ENCODE data around the gene RNF167. TPM values are rescaled to one million over a fixed set of nuclear protein-coding genes. Genes with fewer than 3 reads are reported as not detected.

The RNF167 gene
- total and polyA plus RNA-seq, 2 of the 13 experiments (the other 11 are each of a cell fraction or from before 2014, with no cell fraction given), result 44.1 to 45.4 TPM

DNA sequence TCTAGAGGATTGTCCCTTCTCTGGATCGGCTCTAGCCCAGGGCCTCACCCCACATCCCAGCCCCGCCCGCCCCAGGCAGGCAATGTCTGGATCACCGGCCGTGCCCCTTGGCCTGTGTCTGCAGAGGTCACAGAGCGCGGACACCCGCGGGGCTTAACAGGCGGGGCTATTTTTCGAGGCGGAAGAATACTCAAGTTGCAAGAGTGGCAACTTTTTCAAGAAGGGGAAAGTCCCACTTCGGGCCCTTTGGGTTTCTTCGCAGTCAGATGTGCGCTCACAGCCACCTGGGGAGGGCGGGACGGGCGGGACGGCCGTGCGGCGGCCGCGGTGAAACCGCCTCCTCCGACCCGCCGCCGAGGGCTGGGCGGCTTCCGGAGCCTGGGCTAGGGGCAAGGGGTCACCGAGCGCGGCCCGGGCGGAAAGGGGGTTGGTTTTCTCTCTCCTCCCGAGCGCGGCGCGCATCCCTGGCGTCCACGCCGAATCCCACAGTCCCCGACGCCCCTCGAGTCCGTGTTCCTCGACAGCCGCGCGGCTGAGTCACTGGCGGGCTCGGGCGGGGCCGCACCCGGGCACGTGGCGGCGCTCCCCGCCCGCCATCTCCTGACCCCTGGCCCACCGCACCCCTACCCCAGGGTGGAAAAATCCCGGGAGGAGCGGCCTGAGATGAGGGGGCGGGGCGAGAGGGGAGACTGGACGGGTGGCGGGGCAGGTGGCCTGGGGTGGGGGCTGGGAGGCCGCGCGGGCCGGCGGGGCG, 9.4 kb downstream of the RNF167 start (continued):
- TF ChIP-seq ZNF570 (CRISPR knock-in tag; IDR thresholded peaks at IDR 0.05; ENCODE audit: borderline replicate concordance) (no peak), JUN (CRISPR knock-in tag; IDR thresholded peaks at IDR 0.05) (no peak; the same call in 1 of the 2 replicates), ZNF724P (CRISPR knock-in tag; IDR thresholded peaks at IDR 0.05; ENCODE audit: borderline replicate concordance) (no peak), CHD4 (IDR thresholded peaks at IDR 0.05; ENCODE audit: borderline replicate concordance, low read length) (no peak), NCOA2 (CRISPR knock-in tag; IDR thresholded peaks at IDR 0.05) (no peak; the same call in 1 of the 2 replicates), ZFAT (CRISPR knock-in tag; conservative IDR thresholded peaks at IDR 0.05) (no peak), HMG20A (CRISPR knock-in tag; IDR thresholded peaks at IDR 0.05; ENCODE audit: borderline replicate concordance) (no peak), KDM6A (CRISPR knock-in tag; IDR thresholded peaks at IDR 0.05; ENCODE audit: low read depth) (0 out of 2 replicates have a peak, but pooled peaks have one; percentile 6), ELF4 (CRISPR knock-in tag; IDR thresholded peaks at IDR 0.05; ENCODE audit: borderline replicate concordance) (no peak), ZNF430 (CRISPR knock-in tag; IDR thresholded peaks at IDR 0.05) (peak; percentile 79), ZFP62 (CRISPR knock-in tag; IDR thresholded peaks at IDR 0.05) (no peak), ZFP36L1 (CRISPR knock-in tag; IDR thresholded peaks at IDR 0.05) (0 out of 2 replicates have a peak, but pooled peaks have one; percentile 50), ZNF160 (CRISPR knock-in tag; IDR thresholded peaks at IDR 0.05) (peak; percentile 62; the same call in 1 of the 2 replicates), MIER2 (CRISPR knock-in tag; IDR thresholded peaks at IDR 0.05) (no peak), ZNF317 (CRISPR knock-in tag; IDR thresholded peaks at IDR 0.05) (no peak), SMAD1 (CRISPR knock-in tag; IDR thresholded peaks at IDR 0.05; ENCODE audit: borderline replicate concordance, low read depth) (peak; percentile 58; the same call in 1 of the 2 replicates), TMF1 (CRISPR knock-in tag; IDR thresholded peaks at IDR 0.05; ENCODE audit: low read depth) (no peak), MAFF (IDR thresholded peaks at IDR 0.05; ENCODE audit: low read depth, low read length) (no peak), HNRNPUL1 (IDR thresholded peaks at IDR 0.05; ENCODE audit: low read depth, low read length) (no peak), ZNF264 (CRISPR knock-in tag; IDR thresholded peaks at IDR 0.05) (no peak; the same call in 1 of the 2 replicates), MED13 (CRISPR knock-in tag; IDR thresholded peaks at IDR 0.05) (no peak), ZNF616 (CRISPR knock-in tag; IDR thresholded peaks at IDR 0.05; ENCODE audit: low read depth) (0 out of 2 replicates have a peak, but pooled peaks have one; percentile 31), HNRNPK (IDR thresholded peaks at IDR 0.05; ENCODE audit: low read depth, low read length, poor library complexity, severe bottlenecking) (peak; percentile 89)
- TF ChIP-seq, protein P1, sequence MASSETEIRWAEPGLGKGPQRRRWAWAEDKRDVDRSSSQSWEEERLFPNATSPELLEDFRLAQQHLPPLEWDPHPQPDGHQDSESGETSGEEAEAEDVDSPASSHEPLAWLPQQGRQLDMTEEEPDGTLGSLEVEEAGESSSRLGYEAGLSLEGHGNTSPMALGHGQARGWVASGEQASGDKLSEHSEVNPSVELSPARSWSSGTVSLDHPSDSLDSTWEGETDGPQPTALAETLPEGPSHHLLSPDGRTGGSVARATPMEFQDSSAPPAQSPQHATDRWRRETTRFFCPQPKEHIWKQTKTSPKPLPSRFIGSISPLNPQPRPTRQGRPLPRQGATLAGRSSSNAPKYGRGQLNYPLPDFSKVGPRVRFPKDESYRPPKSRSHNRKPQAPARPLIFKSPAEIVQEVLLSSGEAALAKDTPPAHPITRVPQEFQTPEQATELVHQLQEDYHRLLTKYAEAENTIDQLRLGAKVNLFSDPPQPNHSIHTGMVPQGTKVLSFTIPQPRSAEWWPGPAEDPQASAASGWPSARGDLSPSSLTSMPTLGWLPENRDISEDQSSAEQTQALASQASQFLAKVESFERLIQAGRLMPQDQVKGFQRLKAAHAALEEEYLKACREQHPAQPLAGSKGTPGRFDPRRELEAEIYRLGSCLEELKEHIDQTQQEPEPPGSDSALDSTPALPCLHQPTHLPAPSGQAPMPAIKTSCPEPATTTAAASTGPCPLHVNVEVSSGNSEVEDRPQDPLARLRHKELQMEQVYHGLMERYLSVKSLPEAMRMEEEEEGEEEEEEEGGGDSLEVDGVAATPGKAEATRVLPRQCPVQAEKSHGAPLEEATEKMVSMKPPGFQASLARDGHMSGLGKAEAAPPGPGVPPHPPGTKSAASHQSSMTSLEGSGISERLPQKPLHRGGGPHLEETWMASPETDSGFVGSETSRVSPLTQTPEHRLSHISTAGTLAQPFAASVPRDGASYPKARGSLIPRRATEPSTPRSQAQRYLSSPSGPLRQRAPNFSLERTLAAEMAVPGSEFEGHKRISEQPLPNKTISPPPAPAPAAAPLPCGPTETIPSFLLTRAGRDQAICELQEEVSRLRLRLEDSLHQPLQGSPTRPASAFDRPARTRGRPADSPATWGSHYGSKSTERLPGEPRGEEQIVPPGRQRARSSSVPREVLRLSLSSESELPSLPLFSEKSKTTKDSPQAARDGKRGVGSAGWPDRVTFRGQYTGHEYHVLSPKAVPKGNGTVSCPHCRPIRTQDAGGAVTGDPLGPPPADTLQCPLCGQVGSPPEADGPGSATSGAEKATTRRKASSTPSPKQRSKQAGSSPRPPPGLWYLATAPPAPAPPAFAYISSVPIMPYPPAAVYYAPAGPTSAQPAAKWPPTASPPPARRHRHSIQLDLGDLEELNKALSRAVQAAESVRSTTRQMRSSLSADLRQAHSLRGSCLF (CRISPR knock-in tag; IDR thresholded peaks at IDR 0.05; ENCODE audit: borderline replicate concordance), result no peak
- TF ChIP-seq, protein P2, sequence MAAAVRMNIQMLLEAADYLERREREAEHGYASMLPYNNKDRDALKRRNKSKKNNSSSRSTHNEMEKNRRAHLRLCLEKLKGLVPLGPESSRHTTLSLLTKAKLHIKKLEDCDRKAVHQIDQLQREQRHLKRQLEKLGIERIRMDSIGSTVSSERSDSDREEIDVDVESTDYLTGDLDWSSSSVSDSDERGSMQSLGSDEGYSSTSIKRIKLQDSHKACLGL (CRISPR knock-in tag; IDR thresholded peaks at IDR 0.05), result peak; percentile 70
- TF ChIP-seq, protein P3, sequence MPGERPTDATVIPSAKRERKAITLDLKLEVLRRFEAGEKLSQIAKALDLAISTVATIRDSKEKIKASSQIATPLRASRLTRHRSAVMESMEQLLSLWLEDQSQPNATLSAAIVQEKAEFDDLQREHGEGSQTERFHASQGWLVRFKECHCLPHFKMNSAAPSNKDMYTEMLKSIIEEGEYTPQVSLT (CRISPR knock-in tag; IDR thresholded peaks at IDR 0.05; ENCODE audit: borderline replicate concordance, low read depth), result no peak; the same call in 1 of the 2 replicates

Data from HepG2 (cell line).